SIG-M5 treated with dmso at 0.1 percent for 504 hours (cell line): ENCODE data around the gene FAM120A.
"Not testable (repeated sequence)": the region's sequence is repeated elsewhere in the genome, so short reads cannot be mapped to it uniquely, and the experiment has no call there.

ENCODE experiments used
- DNase-seq: peaks from one replicate; lab custom pipeline; 2025; ENCODE audit not compliant: unreplicated experiment; lab: John Stamatoyannopoulos, UW

The FAM120A gene, protein sequence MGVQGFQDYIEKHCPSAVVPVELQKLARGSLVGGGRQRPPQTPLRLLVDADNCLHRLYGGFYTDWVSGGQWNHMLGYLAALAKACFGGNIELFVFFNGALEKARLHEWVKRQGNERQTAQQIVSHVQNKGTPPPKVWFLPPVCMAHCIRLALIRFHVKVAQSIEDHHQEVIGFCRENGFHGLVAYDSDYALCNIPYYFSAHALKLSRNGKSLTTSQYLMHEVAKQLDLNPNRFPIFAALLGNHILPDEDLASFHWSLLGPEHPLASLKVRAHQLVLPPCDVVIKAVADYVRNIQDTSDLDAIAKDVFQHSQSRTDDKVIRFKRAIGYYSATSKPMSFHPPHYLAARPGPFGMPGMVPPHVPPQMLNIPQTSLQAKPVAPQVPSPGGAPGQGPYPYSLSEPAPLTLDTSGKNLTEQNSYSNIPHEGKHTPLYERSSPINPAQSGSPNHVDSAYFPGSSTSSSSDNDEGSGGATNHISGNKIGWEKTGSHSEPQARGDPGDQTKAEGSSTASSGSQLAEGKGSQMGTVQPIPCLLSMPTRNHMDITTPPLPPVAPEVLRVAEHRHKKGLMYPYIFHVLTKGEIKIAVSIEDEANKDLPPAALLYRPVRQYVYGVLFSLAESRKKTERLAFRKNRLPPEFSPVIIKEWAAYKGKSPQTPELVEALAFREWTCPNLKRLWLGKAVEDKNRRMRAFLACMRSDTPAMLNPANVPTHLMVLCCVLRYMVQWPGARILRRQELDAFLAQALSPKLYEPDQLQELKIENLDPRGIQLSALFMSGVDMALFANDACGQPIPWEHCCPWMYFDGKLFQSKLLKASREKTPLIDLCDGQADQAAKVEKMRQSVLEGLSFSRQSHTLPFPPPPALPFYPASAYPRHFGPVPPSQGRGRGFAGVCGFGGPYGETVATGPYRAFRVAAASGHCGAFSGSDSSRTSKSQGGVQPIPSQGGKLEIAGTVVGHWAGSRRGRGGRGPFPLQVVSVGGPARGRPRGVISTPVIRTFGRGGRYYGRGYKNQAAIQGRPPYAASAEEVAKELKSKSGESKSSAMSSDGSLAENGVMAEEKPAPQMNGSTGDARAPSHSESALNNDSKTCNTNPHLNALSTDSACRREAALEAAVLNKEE

DNA sequence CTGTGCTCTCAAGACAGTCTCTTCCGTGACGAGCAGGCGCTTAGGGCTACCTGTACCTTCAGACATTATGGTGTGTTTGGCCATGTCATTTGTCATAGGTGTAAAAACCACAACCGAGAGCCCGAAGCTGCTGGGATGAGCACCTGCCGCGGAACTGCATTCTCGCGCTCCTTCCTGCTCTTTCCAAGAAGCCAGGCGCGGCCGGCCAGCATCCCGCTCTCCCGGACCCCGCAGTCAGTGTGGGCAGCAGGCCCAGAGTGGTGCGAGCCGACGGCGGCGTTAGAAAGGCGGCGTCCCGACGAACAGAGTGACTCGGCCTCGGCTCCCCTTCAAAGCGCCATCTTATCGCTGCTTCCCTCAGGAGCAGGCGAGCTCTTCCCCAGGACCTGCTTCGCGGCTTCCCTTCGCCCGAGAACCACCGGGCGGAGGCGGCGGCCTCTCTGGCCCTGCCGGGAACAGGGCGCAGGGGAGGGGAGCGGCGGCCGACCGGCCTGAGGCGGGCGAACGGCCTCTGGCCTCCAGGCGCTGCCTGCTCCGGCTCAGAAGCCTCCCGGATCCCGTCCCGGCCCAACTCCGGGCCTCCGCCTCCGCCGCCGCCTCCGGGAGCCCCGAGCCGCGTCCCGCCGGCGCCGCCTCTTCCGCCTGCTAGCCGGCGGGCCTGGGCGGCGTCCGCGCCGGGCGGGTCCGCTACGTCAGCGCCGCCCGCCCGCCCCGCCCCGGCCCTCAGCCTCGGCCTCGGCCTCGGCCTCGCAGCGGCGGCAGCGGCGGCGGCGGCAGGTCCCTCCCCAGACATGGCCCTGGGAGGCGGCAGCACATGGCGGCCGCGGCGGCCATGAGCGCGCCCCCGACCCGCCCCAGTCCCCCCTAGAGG lies at the start of gene FAM120A:
FAM120A (plus strand) TSS at position 741 of the 871 bp plus-strand sequence. CDS start 231 bp downstream, outside the sequence.
- DNase-seq = peak; percentile 73

DNA sequence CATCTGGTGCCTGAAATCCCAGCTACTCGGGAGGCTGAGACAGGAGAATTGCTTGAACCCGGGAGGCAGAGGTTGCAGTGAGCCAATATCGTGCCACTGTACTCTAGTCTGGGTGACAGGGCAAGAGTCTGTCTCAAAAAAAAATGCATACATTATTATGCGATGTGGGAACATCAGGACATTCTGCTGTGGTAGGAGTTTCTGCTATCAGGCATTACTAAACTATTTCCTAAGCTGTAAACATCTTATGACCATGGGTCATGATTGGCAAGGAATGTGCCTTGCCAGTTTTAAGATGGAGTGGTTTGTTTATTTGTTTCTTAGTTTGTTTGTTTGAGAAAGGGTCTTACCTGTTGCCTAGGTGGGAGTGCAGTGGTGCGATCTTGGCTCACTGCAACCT lies 45.1 kb upstream of the FAM120A start:
- no peak for DNase-seq

DNA sequence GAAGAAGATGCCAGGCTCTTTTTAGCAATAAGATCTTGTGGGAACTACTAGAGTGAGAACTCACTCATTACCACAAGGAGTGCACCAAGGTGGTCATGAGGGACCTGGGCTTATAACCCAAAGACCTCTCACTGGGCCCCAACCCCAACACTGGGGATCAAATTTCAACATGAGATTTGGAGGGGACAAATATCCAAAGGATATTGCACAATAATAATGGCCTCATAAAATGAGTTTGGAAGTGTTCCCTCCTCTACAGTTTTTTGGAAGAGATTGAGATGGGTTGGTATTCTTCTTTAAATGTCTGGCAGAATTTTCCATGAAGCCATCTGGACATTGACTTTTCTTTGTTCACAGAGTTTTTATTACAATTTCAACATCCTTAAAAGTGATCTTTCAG lies 38.0 kb upstream of the FAM120A start:
- DNase-seq = no peak

DNA sequence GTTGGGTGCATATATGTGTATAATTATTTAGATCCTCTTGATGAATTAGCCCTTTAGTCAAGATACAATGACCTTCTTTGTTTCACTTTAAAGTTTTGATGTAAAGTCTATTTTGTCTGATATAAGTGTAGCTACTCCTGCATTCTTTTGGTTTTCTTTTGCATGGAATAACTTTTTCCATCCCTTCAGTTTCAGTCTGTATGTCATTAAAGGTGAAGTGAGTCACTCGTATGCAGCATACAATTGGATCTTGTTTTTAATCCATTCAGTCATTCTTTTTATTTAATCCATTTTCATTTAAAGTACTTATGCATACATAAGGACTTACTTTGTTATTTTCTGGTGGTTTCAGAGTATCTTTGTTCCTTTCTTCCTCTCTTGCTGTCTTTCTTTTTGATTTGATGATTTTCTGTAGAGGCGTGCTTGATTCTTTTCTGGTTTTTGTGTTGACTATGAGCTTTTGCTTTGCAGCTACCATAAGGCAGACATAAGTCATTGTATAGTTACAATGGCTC lies 36.3 kb upstream of the FAM120A start:
- DNase-seq = no peak

DNA sequence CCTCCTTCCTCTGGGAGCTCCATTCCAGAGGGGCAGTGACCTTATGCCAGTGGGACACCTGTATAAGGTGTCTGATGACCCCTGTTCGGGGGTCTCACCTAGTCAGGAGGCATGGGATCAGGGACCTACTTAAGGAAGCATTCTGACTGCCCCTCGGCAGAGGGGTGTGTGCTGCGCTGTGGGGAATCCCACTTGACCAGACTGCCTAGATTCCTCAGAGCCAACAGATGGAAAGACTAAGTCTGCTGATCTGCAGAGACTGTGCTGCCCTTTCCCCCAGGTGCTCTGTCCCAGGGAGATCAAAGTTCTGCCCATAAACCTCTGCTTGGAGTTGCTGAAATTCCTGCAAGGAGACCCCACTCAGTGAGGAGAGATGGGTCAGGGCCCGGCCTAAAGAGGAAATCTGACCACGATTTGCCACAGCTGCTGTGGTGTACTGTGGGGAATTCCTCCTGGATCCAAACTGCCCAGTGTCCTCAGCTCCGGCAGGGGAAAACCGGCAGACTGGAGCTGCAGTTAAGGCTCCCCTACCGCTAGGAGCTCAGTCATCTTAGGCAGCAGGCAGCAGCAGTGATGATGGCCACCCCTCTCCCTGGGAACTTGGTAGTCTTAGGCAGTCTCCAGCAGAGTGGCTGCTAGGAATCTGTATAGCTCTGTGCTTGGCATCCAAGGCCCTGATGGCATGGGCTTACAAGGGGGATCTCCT lies 34.8 kb upstream of the FAM120A start:
- DNase-seq = no peak

DNA sequence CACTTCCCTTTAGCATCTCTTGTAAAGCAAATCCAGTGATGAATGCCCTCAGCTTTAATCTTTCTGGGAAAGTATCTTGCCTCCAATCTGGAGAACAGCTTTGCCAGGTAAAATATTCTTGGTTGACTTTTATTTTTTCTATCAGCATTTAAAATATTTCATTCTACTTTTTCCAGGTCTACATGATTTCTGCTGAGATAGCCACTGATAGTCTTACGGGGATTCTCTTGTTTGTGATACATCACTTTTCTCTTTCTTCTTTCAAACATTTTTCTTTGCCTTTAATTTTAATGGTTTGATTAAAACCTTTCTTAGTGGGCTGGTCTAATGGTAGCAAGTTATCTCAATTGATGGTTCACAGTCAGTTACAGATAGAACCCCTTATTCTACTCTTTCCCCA lies 33.9 kb upstream of the FAM120A start:
- DNase-seq = no peak

DNA sequence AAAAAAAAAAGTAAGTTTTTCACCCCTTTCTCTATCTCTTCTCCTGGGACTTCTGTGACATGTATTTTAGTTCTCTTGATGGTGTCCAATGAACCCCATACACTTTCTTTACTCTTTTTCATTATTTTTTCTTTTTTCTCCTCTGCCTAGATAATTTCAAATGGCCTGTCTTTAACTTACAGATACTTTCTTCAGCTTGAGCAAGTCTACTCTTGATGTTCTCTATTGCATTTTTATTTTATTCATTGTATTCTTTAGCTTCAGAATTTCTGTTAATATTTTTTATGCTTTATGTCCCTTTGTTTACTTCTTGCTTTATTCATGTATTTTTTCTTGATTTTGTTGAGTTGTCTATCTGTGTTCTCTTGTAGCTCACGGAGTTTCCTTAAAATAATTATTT lies 32.5 kb upstream of the FAM120A start:
- DNase-seq = no peak

DNA sequence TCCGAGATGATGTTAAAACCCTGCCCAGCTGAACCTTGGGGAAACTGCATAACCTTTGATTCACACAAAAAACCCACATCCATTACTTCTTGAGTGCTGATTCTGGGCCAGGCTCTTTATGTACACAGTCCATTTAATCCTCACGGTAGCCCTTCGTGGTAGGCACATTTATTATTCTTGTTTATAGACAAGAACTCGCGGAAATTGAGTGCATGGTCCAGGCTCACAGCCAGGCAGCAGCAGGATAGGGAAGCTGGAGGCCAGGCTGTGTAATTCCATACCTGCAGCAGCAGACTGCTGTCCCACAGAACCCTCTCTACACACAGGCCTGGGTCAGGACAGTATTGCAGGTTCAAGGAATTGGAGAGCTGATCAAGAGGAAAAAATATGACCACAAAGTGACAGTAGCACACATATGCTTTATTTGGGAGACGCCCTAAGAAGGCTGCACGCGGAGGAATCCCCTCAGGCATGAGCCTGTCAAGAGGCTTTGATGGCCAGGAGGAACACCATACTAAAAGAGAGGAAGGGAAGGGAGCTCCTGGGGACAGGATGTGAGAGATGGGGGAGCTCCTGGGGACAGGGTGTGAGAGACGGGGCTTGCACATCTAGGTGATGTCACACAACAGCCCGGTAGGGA lies 28.4 kb upstream of the FAM120A start:
- DNase-seq = no peak

DNA sequence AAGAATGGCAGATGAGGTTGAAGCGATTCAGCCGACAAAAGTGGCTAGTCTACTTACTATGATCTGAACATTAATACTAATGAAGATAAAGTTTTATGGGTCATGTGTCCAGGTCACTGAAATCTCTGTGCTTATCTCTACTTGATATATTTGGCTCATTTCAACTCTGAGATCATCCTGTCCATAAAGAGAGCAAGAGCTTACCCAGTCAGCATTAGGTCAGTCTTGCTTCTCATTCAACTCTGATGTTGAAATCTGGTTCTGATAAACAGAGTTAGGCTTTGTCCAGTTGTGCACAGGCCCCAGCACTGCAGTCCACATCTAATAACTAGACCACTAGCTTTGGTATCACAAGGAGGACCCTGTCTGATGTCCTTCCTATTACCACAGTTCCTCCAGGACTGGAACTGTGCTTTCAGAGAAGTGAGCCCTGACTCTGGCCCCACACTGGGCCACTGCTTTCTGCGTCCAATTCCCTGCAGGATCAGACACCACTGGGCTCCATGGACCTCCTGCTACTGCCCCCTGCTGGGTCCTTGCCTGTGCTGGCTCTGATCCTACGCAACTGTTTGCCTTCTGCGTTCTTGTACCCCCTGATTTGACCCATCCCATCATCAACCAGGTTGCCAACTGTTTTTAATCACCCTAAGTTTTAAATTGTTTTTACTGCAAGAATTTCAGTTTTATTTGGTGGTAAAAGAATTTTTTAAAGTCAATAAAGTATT lies 23.7 kb upstream of the FAM120A start:
- no peak for DNase-seq

DNA sequence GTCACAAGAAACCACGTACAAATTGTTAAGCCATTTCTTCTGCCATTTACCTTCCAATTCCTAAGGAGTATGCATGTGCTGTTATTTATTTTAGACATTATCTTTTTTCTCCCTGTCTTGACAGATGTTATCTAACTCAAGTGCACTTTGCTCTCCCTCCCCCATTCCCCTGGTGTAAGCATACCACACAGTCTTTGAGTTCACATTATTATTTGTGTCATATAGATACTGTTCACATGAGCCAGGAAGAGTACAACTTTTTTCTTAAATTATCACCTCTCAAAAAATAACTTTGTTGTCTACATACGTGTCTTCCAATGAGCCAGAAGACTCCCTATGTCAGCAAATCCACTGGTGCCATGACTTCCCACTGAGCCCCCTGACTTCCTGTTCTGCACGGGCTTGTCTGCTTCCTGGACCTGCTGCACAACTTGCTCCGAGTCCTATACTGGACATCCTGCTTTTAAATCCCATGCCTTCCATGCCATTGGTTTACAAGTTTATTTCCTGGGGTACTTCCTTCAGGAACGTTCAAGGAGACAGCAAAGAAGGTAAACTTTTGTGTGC lies 19.9 kb upstream of the FAM120A start:
- no peak for DNase-seq

DNA sequence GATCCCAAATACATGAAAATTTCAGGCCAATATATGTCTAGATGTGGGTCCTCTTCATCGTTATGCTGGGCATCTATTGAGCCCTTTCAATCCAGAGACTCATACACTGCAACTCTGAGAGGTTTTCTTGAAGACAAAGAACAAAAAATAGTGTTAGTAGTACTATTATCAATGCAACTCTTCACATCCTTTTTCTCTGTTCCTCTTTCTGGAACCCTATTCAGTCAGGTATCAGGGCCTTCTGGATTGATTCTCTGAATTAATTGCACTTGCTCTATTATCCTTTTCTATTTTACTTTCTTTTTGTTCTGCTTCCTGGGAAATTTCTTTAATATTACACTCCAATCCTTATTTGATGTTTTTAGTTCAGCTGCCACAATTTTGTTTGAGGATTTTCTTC lies 18.5 kb upstream of the FAM120A start:
- DNase-seq = peak; percentile 6

DNA sequence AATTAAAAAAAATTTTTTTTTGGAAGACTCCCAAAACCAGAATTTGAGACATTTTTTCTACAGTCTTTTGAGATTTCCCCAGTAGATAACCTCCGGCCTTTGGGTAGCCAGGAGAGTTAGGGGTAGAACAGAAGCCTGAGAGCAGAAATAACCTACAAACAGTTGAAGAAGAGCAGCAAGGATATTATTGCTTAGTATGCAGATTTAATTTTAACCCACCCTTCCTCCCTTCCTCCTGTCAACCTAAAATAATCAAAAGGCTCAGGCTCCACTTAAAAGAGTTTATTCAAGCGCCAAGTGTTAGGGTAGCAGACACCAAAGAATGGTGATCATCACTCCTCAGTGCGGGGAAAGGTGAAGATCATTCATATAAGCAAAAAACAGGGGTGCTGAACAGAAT lies 17.4 kb upstream of the FAM120A start:
- DNase-seq = no peak

DNA sequence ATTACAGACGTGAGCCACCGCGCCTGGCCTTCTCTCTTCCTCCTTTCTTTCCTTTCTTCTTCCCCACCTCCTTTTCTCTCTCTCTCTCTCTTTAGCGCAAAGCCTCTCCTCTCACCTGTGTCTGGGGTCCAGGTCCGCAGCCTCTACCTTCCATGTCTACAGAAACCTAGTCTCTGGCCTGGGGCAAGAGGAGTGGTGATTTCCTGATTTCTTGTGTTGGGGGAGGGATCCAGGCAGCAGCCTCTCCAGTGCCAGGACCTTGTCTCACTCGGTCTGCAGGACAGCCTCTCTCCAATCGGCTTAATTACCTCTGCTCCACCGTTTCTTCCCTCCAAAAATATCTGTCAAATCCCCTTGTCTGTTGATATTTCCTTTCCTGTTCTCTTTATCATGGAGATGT lies 16.1 kb upstream of the FAM120A start:
- DNase-seq = no peak

DNA sequence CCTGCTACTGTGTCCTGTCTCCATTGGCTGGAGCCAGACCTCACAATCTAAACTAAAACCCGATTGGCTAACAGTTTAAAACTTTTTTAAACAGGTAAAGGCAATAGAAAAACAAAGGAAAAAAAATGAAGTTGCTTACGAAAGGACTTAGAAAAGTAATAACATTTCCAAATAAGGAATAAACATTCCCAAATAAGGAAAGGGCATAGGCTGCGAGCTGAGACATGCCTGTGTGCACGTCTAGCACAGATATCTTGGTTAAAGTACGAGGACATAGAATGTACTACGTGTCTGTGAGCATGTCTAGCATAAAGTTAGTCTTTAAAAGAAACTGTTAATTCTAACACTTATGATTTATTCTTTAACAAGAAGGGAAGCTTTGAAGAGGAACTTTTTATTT lies 15.3 kb upstream of the FAM120A start:
- no peak for DNase-seq

DNA sequence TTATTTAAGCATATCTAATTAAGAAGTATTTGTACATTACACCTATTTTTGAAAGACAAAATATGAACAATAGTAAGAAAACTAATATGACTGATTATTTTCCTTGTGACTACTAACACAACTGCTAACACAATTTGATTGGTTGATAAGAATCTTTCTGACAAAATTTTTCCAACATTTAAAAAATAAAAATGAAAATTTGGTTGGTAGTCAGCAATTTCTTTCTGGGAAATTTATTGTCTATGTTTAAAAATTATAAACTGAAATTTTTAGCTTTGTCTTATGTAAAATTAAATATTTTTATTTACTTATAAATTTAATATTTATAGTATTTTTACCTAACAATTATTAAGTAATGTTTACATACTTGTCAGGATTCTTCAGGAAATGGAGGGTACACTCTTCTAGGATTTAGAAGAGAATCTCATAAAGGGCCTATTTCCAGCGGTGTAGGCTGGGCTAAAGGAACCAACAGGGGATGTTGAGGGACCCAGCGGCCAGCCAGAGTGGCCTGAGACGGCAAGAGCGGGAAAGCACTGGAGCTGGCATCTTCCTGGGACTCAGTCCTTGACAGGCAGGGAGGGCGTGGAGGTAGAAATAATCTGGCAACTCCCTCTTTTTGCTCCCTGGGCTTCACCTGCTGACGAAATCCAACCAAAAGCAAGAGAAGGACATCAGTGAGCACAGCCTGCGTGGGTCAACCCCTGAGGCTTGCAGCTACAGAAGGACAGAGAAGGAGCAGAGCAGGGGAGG lies 14.7 kb upstream of the FAM120A start:
- no peak for DNase-seq

DNA sequence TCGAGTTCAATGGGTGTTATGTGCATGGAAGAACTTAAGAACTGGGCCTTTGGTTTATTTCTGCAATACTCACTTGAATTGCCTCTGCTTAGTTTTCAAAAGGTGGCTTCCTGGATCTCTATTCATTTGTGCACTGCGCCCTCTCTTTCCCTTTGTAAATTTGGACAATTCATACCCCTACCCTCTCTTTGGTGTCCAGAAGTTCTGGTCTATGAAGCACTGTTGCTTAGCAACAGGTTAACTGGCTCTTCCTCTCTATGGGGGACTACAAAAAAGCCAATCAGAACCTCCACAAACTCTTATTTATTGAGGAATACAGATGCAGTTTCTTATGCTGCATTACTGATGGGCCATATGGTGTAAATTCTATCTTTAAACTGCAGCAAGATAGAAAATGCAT lies 13.5 kb upstream of the FAM120A start:
- DNase-seq = no peak

DNA sequence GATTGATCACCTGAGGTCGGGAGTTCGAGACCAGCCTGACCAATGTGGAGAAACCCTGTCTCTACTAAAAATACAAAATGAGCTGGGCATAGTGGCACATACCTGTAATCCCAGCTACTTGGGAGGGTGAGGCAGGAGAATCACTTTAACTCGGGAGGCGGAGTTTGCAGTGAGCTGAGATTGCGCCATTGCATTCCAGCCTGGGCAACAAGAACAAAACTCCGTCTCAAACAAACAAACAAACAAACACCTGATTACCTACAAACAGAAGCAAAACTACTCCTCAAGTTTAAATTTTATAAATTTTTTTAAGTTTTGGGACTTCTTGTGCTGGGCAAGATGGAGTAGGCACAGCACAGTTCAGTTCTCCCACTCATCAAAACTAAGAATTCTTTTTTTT lies 12.2 kb upstream of the FAM120A start:
- DNase-seq = not testable (repeated sequence)
